22Rv1 (cell line): Measurements from ENCODE around the gene HIPK3.

Experiments
- H3K27ac ChIP-seq: fragments of 450-650 bp; 2 replicates; pipeline ENCODE4 v1.5.1; 2017
- CTCF ChIP-seq: fragments of 450-650 bp; IDR thresholded peaks from 2 replicates; pipeline ENCODE4 v1.5.1; 2017; ENCODE audit warnings: mild to moderate bottlenecking
- ZFX ChIP-seq: fragments of 450-650 bp; IDR thresholded peaks from 2 replicates; pipeline ENCODE4 v1.6.1; 2017; ENCODE audit warnings: antibody characterized with exemption, borderline replicate concordance

The HIPK3 gene

GRCh38 chr11:33377412-33378370 lies 120.5 kb downstream of the HIPK3 start:
- no peak overlapping the region for H3K27ac ChIP-seq

GRCh38 chr11:33379947-33380346 lies 122.8 kb downstream of the HIPK3 start:
- TF ChIP-seq ZFX (no peak), CTCF (no peak)
- H3K27ac ChIP-seq: no peak overlapping the region

More at GRCh38 chr11:33377412-33378370, 120.5 kb downstream of the HIPK3 start:
- no peak for TF ChIP-seq ZFX
- TF ChIP-seq CTCF: no peak

- TF ChIP-seq ZFX: no peak
- no peak for TF ChIP-seq CTCF
Measured at GRCh38 chr11:33383075-33383919, 126.1 kb downstream of the HIPK3 start.

GRCh38 chr11:33383920-33384209 lies 126.7 kb downstream of the HIPK3 start:
- no peak overlapping the region for H3K27ac ChIP-seq

More at GRCh38 chr11:33383075-33383919, 126.1 kb downstream of the HIPK3 start:
- no peak overlapping the region for H3K27ac ChIP-seq

GRCh38 chr11:33384220-33384619 lies 127.0 kb downstream of the HIPK3 start:
- TF ChIP-seq CTCF: no peak
- no peak for TF ChIP-seq ZFX
- no peak overlapping the region for H3K27ac ChIP-seq

More at GRCh38 chr11:33383920-33384209, 126.7 kb downstream of the HIPK3 start:
- TF ChIP-seq CTCF (no peak), ZFX (no peak)

GRCh38 chr11:33387581-33387980 lies 130.4 kb downstream of the HIPK3 start:
- H3K27ac ChIP-seq: no peak overlapping the region
- TF ChIP-seq ZFX: no peak
- no peak for TF ChIP-seq CTCF

GRCh38 chr11:33387996-33388395 lies 130.8 kb downstream of the HIPK3 start:
- TF ChIP-seq CTCF (no peak), ZFX (no peak)
- H3K27ac ChIP-seq: no peak overlapping the region
